ENCODE measurements around the gene ABCC1.
"Not testable (repeated sequence)": the region's sequence is repeated elsewhere in the genome, so short reads cannot be mapped to it uniquely, and the experiment has no call there.

The ABCC1 gene

DNA sequence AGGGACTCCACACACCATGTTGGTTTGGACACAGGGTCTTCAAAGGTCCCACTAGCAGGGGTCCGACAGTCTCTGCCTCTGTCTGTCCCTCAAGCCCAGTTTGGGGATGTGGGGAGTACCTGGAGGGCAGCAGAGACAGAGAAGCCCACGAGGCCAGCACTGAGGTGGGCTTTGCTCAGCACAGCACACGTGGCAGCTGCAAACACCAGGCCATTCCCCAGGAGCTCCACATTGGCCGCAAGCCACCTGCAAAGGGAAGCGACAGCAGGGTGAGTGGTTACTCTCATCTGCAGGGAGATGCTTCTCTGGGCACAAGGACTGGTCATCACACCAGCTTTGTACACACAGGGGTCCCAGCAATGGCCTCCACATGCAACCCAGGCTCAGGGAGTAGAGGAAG, 211.9 kb downstream of the ABCC1 start:
- no peak for DNase-seq (ENCODE audit: low read depth)

GRCh38 chr16:16161840-16162239, 212.4 kb downstream of the ABCC1 start:
- DNase-seq (ENCODE audit: low read depth): not testable (repeated sequence)

- DNase-seq (ENCODE audit: low read depth): no peak
These were observed 213.2 kb downstream of the ABCC1 start for GRCh38 chr16:16162591-16162990.

- no peak for DNase-seq (ENCODE audit: low read depth)
These were observed 213.7 kb downstream of the ABCC1 start for GRCh38 chr16:16163109-16163508.

DNA sequence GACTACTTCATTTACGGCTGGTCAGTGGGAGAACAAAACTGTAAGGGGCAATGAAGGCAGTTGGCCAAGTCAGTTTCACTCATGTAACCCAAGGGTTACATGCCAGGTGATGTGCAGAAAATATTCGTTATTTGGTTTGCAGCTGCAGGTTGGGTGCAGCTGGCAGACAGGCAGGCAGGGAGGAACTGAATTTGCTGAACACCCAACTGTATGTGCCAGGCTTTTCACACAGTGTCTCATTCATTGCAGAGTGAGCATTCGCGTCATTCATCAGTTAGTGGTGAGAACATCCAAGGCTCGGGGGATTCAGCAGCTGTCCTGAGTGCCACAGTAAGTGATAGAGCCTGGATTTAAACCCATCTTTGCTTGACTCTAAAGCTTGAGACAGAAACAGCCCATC, 214.2 kb downstream of the ABCC1 start:
- no peak for DNase-seq (ENCODE audit: low read depth)

DNA sequence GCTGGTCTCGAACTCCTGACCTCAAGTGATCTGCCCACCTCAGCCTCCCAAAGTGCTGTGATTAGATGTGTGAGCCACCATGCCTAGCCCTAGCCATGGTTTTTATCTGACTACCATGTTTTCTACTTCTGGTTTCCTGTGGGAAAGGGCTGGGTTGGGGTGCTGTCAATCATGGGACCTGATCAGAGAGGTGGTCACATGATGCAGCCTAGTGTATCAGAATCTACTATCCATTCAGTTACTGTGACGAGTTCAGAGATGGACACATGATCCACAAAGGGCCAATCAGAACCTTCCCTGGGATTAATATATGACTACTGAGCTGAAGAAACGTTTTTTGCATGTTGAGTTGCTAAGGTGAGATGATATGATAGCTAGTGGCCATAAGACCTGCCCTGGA, 214.8 kb downstream of the ABCC1 start:
- no peak for DNase-seq (ENCODE audit: low read depth)

DNA sequence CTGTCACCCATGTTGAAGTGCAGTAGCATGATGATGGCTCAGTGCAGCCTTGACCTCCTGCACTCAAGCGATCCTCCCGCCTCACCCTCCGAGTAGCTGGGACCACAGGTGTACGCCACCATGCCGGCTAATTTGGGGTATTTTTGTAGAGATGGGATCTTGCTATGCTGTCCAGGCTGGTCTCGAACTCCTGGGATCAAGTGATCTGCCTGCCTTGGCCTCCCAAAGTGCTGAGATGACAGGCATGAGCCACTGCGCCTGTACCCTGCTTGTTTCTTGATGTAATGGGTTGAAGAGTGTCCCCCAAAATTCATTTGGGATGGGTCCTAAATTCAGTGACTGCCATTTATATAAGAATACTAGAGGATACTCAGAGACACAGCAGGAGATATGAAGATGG, 216.7 kb downstream of the ABCC1 start:
- no peak for DNase-seq (ENCODE audit: low read depth)

- DNase-seq (ENCODE audit: low read depth): no peak
These were observed 217.5 kb downstream of the ABCC1 start for GRCh38 chr16:16166949-16167348.

GRCh38 chr16:16167927-16168326, 218.5 kb downstream of the ABCC1 start:
- no peak for DNase-seq (ENCODE audit: low read depth)

DNA sequence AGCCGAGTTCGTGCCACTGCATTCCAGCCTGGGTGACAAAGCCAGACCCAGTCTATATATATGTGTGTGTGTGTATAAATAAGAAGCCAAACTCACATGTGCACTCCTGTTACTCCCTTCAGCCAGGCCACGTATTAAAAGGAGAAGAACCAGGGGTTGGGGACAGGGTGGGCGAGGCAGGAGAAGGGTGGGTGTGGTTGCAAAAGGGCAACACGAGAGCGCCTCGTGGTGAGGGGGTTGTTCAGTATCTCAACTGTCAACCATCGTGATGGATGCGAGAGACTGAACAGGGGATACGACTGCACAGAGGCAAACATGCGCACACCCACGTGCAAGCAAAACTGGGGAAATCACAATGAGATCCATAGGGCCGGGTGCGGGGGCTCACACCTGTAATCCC, 219.0 kb downstream of the ABCC1 start:
- no peak for DNase-seq (ENCODE audit: low read depth)

- DNase-seq (ENCODE audit: low read depth): no peak
These were observed 220.2 kb downstream of the ABCC1 start for GRCh38 chr16:16169615-16170014.

DNA sequence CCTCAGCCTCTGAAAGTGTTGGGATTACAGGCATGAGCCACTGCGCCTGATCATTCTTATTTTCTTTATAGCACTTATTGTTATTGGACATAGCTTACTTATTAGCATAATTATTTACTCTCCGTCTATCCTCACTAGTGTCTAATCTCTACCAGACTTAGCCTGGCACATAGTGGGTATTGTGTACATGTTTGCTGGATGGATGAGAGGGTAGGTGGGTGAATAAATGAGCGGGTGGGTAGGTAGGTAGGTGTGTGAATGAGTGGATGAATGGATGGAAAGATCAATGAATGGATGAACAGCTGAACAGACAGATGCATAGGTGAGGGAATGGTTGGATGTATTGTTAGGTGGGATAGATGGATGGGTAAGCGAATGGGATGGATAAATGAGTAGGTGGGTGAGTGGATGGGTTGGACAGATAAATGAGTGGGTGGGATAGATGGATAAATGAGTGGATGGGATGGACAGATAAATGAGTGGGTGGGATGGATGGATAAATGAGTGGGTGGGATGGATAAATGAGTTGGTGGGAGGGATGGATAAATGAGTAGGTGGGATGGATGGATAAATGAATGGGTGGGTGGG, 222.0 kb downstream of the ABCC1 start:
- no peak for DNase-seq (ENCODE audit: low read depth)

DNA sequence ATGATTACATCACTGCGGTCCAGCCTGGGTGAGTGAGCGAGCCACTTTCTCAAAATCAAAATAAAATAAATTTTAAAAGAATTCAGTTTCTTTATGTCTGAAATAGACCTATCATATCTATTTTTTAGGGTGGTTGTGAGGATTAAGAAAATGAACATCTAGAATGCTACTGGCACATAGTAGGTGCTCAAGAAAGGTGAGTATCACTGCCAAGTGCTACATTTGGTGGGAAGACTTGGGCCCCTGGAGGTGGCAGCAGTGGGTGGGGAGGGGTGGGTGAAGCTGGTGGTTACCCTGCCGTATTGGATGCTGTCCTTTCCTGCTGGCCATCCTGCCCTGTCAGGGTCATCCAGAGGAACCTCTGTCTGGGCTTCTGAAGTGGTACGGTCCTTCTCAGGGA, 223.6 kb downstream of the ABCC1 start:
- DNase-seq (ENCODE audit: low read depth): no peak

- no peak for DNase-seq (ENCODE audit: low read depth)
These were observed 225.9 kb downstream of the ABCC1 start for GRCh38 chr16:16175296-16175695.

DNA sequence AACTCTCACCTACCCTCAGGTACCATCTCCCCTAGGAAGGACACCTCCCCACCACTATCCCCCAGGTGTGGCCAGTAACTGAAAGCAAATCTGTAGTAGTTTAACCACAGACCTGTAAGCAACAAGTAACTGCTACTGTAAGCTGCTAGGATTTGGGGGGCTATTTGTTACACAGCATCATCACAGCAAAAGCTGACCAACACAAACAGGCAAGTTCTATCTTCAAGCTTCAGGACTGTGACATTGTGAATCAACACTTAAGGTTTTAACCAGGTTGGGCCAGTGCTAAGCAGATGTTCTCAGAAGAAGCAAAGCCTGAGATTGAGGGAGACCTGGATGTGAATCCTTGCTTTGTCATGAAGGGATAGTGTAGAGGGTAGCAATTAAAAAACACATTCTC, 226.9 kb downstream of the ABCC1 start:
- DNase-seq (ENCODE audit: low read depth): no peak

GRCh38 chr16:16178455-16179162, 229.2 kb downstream of the ABCC1 start:
- DNase-seq (ENCODE audit: low read depth): no peak

GRCh38 chr16:16181748-16182147, 232.3 kb downstream of the ABCC1 start:
- not testable (repeated sequence) for DNase-seq (ENCODE audit: low read depth)

DNA sequence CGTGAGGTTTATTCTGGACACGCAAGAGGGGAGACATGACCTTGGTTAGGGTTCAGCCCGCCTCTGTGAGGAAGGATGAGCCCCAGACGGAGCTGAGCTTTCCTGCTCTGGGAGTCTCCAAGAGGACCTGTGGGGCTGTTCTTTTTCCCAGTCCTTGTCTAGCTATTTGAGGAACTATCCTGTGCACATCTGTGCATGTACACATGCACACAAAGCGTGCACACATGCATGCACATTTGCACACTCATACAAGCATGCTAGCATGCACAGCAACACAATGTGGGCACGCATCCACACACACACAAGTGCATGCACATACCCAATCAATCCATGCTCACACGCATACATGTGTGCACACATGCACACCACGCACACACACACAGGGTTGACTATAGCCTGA, 233.5 kb downstream of the ABCC1 start:
- DNase-seq (ENCODE audit: low read depth): no peak

DNA sequence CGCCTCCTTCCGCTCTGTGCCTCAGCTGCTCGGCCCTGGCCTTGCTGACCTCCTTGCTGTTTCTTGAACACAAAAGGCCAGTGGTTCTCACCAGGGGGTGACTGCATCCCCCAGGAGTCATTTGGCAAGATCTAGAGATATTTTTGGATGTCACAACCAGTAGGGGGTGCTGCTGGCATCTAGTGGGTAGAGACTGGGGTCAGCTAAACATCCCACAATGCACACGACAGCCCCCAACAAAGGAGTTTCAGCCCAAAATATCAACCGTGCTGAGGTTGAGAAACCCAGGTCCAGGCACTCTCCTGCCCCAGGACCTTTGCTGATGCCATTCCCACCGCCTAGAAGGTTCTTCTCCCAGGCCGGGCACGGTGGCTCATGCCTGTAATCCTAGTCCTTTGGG, 234.1 kb downstream of the ABCC1 start:
- DNase-seq (ENCODE audit: low read depth): no peak

- DNase-seq (ENCODE audit: low read depth): no peak
These were observed 235.2 kb downstream of the ABCC1 start for GRCh38 chr16:16184594-16184993.

GRCh38 chr16:16185095-16185494, 235.7 kb downstream of the ABCC1 start:
- DNase-seq (ENCODE audit: low read depth): no peak

DNA sequence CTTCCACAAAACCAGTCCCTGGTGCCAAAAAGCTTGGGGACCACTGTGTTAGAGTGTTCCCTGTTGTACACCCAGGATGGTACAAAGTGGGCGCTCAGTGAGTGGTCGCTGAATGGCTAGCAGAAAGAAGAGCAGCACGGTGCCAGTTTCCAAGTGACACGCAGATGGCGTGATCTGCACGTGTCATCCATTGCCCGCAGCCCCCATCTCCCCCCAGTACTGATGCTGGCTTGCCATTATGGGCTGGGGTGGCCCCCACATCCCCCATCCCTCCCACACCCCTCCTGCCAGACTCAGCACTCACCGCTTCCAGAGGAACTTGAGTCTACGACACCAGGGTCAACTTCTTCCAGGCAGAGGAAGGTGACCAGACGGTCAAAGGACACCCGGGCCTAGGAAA, 237.4 kb downstream of the ABCC1 start:
- no peak for DNase-seq (ENCODE audit: low read depth)

DNA sequence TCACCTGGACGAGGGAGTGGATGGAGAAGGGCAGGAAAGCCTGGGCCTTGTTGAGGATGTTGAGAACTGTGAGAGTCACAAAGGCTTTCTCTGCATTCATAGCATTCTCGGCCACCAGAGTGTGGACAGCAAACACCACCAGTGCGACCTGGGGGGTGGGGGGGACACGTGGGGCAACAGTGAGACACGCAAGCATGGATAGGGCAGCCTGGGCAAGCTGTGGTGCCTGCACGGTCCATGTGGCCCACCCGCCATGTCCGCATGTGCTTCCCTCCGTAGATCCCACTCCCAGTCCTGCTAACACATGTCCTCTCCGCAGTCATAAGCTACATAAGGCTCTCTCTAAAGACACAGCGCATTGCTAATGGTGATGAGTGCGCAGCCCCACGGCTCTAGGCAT, 239.4 kb downstream of the ABCC1 start:
- DNase-seq (ENCODE audit: low read depth): no peak

- DNase-seq (ENCODE audit: low read depth): no peak
These were observed 240.4 kb downstream of the ABCC1 start for GRCh38 chr16:16189842-16190241.

All from stimulated activated CD8-positive, alpha-beta memory T cell treated with anti-CD3 and anti-CD28 coated beads, Interleukin-15, amount 100 ng/mL, for 24 hours (primary cell).